Stimulated activated CD8-positive, alpha-beta memory T cell treated with anti-CD3 and anti-CD28 coated beads, Interleukin-7, amount 100 ng/mL, for 24 hours (primary cell): ENCODE measurements around the gene SLC16A13.
"Not testable (repeated sequence)": the region's sequence is repeated elsewhere in the genome, so short reads cannot be mapped to it uniquely, and the experiment has no call there.

Experiments used
- DNase-seq: peaks from one replicate; pipeline ENCODE4 v3.0.0-alpha.2; 2020; ENCODE audit warnings: low read depth

Gene SLC16A13

DNA sequence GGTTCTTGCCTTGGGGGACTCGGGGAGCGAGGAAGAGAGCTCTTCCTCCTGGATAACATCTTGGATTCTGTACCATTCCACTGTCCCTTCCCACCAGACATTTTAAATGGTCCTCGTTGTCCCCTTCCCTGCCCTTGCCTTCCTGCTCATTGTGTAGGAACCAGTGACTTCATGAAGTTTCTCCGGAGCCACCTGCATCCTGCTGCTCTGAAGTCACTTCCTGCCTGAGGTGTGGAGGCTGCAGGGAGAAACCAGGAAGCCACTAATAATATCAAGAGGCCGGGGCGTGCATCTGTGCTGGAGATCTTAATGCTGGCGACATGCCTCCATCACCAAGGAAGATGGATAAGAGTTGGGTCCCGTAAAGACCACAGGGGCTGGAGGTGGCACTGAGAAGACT, 6.2 kb upstream of the SLC16A13 start:
- no peak for DNase-seq

GRCh38 chr17:7034955-7035590, 742 bp upstream of the SLC16A13 start:
- no peak for DNase-seq

- no peak for DNase-seq
Observed at GRCh38 chr17:7038025-7038862, 2.4 kb downstream of the SLC16A13 start.

GRCh38 chr17:7039832-7040231, 4.0 kb downstream of the SLC16A13 start:
- no peak for DNase-seq

DNA sequence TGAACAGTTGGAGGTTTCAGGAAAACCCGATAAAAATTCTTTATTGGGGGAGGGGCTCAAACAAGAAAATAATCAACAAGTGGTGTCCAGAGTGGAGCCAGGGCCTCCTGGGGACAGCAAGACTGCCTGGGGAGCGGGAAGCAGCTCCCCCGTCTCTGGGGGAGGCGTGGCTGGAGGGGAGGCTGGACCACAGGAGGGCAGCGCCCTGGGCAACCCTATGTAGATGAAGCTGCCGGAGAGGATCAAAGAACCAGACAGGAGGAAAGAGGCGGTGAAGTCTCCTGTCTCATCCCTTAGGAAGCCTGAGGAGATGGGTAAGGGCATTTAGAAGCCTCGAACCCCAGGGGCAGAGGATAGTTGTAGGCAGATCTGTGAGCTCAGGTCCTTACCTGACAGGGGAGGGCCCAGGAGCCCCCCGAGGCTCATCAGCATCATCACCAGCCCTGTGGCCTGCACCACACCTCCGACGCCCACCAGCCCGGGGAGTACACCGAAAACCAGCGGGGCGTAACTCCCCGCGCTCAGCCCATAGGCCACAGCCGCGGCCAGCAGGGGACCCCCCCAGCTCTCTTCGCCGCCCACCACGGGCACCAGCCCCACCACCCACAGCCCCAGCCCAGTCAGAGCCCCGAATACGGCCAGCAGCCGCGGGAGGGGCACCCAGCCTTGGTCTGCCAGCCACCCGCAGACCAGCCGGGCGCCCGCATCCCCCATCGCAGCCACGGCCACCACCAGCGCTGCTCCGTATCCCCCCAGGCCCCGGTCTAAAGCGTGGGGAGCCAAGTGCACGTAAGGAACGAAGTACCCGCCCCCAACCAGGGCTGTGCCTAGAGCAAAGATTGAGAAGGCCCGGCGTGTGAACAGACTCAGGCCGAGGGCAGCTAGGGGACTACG, 6.0 kb downstream of the SLC16A13 start:
- no peak for DNase-seq

DNA sequence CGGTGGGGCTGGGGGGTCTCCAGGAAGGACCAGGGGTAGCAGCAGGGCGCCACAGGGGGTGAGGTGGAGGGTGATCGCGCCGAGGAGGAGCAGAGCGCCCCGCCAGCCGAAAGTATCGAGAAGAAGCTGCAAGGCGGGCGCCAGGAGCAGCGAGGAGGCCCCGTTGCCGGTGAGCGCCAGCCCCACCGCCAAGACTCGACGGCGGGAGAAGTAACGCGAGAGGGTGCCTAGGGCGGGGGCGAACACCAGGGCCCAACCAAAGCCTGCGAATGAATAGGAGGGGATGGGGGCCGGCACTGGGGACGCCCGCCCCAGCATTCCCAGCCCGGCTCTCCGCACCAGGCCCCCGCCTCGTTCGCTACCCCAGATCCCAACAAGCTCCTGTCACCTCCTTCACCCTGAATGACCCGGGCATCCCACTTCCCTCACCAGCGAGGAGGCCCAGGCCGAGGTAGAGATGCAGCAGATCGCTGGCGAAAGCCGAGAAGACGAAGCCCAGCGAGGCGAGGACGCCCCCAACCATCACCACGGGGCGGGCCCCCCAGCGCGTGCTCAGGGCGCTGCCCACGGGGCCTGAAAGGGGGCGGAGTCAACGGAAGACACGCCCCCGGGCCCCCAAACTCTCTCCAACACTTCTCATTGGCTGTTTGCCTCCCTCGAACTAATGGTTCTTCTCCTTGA, 6.8 kb downstream of the SLC16A13 start:
- no peak for DNase-seq

- no peak for DNase-seq
Observed at GRCh38 chr17:7043182-7043496, 7.3 kb downstream of the SLC16A13 start.

GRCh38 chr17:7043497-7044198, 7.8 kb downstream of the SLC16A13 start, which contains the start of gene SLC16A11:
TSS of gene SLC16A11 (minus strand) at chr17:7044092. CDS start at chr17:7043513, 579 bp downstream.
- DNase-seq, result no peak

DNA sequence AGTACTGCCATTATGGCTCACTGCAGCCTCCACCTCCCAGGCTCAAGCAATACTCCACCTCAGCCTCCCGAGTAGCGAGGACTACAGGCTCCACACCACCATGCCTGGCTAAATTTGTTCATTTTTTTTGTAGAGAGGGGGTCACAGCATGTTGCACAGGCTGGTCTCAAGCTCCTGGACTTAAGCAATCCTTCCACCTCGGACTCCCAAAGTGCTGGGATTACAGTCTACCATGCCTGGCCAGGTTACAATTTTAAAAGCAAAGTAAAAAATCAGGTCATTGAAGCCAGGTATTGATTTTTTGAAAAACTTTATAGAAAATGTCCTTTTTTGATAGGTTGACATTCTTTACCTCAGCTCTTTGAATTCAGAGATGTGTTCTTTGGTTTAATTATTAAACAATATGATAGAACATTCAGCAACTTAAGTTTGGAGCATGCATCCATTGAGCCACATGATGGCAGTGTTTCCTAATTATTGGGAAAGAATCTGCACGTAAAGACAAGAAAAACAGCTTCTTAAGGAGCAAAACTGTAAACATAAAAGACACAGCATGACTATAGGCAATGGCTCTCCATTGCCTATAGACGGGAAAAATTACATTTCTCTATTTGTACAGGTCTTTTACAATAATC, 9.8 kb downstream of the SLC16A13 start:
- DNase-seq, result no peak

- no peak for DNase-seq
Observed at GRCh38 chr17:7046127-7046724, 10.4 kb downstream of the SLC16A13 start.

DNA sequence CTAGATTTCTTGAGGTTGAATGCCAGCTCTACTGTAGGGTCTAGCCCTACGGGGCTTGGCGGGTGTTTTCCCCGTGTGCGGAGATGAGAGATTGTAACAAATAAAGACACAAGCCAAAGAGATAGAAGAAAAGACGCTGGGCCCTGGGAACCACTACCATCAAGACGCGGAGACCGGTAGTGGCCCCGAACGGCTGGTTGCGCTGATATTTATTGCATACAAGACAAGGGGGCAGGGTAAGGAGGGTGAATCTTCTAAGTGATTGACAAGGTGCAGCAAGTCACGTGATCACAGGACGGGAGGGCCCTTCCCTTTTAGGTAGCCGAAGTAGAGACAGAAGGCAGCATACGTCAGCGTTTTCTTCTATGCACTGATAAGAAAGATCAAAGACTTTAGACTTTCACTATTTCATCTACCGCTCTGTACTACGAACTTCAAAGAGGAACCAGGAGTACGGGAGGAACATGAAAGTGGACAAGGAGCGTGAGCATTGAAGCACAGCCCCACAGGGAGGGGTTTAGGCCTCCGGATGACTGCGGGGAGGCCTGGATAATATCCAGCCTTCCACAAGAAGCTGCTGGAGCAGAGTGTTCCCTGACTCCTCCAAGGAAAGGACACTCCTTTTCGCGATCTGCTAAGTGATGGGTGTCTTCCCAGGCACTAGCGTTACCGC, 11.0 kb downstream of the SLC16A13 start:
- not testable (repeated sequence) for DNase-seq

GRCh38 chr17:7047566-7047965, 11.8 kb downstream of the SLC16A13 start:
- DNase-seq, result no peak

DNA sequence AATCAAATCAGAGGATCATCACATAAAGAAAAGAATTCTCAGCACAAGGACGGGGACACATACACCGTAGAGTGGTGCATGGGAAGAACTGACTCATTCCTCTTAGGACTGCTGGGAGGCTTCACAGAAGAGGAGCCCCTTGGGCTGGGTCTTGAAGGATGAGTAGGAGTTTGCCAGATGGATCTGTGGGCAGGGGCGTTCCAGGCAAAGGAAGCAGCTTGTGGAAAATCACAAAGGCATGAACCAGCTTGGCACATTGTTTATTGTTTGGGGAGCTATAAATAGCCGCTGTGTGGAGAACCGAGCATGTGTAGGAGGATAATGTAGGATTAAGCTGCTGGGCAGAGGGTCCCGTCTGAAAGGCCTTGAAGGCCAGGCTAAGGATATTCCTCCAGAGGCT, 13.2 kb downstream of the SLC16A13 start:
- DNase-seq, result no peak

GRCh38 chr17:7050583-7050982, 14.8 kb downstream of the SLC16A13 start:
- DNase-seq, result not testable (repeated sequence)

DNA sequence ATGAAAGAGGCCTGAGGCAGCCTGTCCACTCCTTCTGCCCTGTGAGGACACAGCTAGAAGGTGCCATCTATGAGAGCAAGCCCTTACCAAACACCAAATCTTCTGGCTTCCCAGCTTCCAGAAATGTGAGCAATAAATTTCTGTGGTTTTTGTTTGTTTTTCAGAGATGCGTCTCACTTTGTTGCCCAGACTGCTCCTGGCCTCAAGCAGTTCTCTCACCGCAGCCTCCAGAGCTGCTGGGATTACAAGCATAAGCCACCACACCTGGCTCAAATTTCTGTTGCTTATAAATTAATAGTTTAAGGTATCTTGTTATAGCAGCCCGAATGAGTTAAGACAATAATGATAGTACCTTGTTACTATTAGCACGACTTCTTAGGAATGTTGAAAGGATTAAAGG, 20.6 kb downstream of the SLC16A13 start:
- DNase-seq, result no peak

- no peak for DNase-seq
Observed at GRCh38 chr17:7058831-7059447, 23.1 kb downstream of the SLC16A13 start.

DNA sequence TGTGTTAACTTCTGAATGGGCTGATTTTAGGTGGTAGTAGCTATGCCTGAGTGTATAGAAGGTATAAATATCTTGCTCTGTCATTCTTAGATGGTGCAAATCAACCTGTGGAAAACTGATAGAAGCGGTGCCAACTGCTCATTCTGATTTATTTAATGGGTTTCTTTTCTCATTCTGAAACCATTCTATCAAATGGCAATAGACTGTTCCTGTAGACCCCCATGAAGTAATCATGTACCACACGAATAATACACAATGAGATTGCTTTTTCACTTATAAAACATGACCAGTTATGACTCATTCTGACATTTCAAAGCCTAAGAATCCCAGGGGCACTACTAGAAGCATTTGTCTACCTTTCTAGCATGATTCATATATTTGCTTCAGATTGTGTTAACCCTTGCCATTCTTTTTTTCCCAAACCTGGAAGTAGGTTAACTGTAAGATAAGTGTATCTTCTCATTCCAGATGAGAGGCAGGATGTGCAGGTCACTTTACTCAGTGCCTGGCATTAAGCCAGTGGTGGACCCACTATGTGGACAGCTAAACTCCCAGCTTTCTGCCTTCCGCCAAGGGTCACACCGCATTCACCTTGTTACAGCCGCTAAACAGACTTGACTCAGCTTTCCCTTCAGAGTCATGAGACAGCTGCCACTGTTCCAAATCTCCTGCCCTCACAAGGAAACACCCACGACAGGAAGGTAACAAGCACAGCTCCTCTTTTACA, 24.5 kb downstream of the SLC16A13 start:
- no peak for DNase-seq

- DNase-seq, result no peak
Observed at GRCh38 chr17:7063518-7064094, 27.8 kb downstream of the SLC16A13 start.
